HepG2 (cell line): ENCODE data around the gene TNXB. TPM values are rescaled to one million over a fixed set of nuclear protein-coding genes. Genes with fewer than 3 reads are reported as not detected.
A peak's percentile ranks its signal among the peaks of the same experiment; 100 is the strongest.

Source experiments
- ATF1 ChIP-seq: IDR thresholded peaks from 2 replicates; pipeline ENCODE4 v1.6.1; 2016; ENCODE audit warnings: mild to moderate bottlenecking, control low read depth
- ATF4 ChIP-seq, 2 experiments: fragments of 450-650 bp in 1 of 2; sonication (generic) in 1 of 2; formaldehyde crosslinking; IDR thresholded peaks; 2 replicates each; pipeline versions ENCODE4 v1.5.0 to v1.8.0; 2020 to 2022; ENCODE audit warnings: mild to moderate bottlenecking in 1 of 2, missing genetic modification reagents in 1 of 2
- CHD4 ChIP-seq: fragments of 200-600 bp; sonication (generic); IDR thresholded peaks from 2 replicates; pipeline ENCODE4 v1.7.0; 2017; ENCODE audit warnings: mild to moderate bottlenecking, low read length, borderline replicate concordance
- EED ChIP-seq: sonication (generic); formaldehyde crosslinking; IDR thresholded peaks from 2 replicates; pipeline ENCODE4 v1.5.0; 2020; ENCODE audit warnings: mild to moderate bottlenecking, missing genetic modification reagents
- FOXJ3 ChIP-seq: sonication (generic); formaldehyde crosslinking; IDR thresholded peaks from 2 replicates; pipeline ENCODE4 v1.4.0; 2020; ENCODE audit warnings: missing genetic modification reagents, mild to moderate bottlenecking, borderline replicate concordance
- HMGXB4 ChIP-seq, 2 experiments: sonication (generic) in 1 of 2; formaldehyde crosslinking in 1 of 2; IDR thresholded peaks; 2 replicates each; pipeline versions ENCODE4 v1.4.0 to v1.6.1; 2018 to 2020; ENCODE audit warnings: missing genetic modification reagents in 2 of 2, borderline replicate concordance in 1 of 2, low read depth in 1 of 2, mild to moderate bottlenecking in 1 of 2, missing biosample characterization in 1 of 2
- HNRNPUL1 ChIP-seq: fragments of 200-400 bp; formaldehyde crosslinking; IDR thresholded peaks from 2 replicates; pipeline ENCODE4 v1.6.1; 2017; ENCODE audit warnings: low read depth, mild to moderate bottlenecking, low read length, moderate library complexity
- MAFK ChIP-seq, 2 experiments: IDR thresholded peaks in 1 of 2; conservative IDR thresholded peaks in 1 of 2; 2 replicates each; pipeline ENCODE4 v1.6.1; 2011; ENCODE audit warnings: improper control_type of control experiment in 2 of 2, low read length in 2 of 2
- MEF2D ChIP-seq: sonication (generic); formaldehyde crosslinking; IDR thresholded peaks from 2 replicates; pipeline ENCODE4 v1.5.1; 2020; ENCODE audit warnings: mild to moderate bottlenecking, missing genetic modification reagents
- MXD4 ChIP-seq: IDR thresholded peaks from 2 replicates; pipeline ENCODE4 v1.6.1; 2016; ENCODE audit warnings: mild to moderate bottlenecking, missing biosample characterization, missing genetic modification reagents
- RNF219 ChIP-seq: sonication (generic); formaldehyde crosslinking; IDR thresholded peaks from 2 replicates; pipeline ENCODE4 v1.5.0; 2020; ENCODE audit warnings: mild to moderate bottlenecking, missing genetic modification reagents
- SSRP1 ChIP-seq: IDR thresholded peaks from 2 replicates; pipeline ENCODE4 v1.6.1; 2016; ENCODE audit warnings: control low read depth
- STAG1 ChIP-seq: sonication (generic); formaldehyde crosslinking; IDR thresholded peaks from 2 replicates; pipeline ENCODE4 v1.4.0; 2020; ENCODE audit warnings: missing genetic modification reagents
- TAF1 ChIP-seq: sonication (generic); formaldehyde crosslinking; IDR thresholded peaks from 2 replicates; pipeline ENCODE4 v1.4.0; 2020; ENCODE audit warnings: missing genetic modification reagents
- TBP ChIP-seq: sonication (generic); formaldehyde crosslinking; IDR thresholded peaks from 2 replicates; pipeline ENCODE4 v1.5.0; 2020; ENCODE audit warnings: missing genetic modification reagents
- TFDP1 ChIP-seq: IDR thresholded peaks from 2 replicates; pipeline ENCODE4 v1.6.1; 2016; ENCODE audit warnings: missing compliant biosample characterization, missing genetic modification reagents, borderline replicate concordance
- TGIF2 ChIP-seq: IDR thresholded peaks from 2 replicates; pipeline ENCODE4 v1.6.1; 2016; ENCODE audit warnings: control low read depth, missing compliant biosample characterization
- ZMYM3 ChIP-seq: sonication (generic); formaldehyde crosslinking; IDR thresholded peaks from 2 replicates; pipeline ENCODE4 v1.5.1; 2020; ENCODE audit warnings: mild to moderate bottlenecking, missing genetic modification reagents
- ZNF567 ChIP-seq: sonication (generic); formaldehyde crosslinking; IDR thresholded peaks from 2 replicates; pipeline ENCODE4 v1.8.1; 2023; ENCODE audit warnings: mild to moderate bottlenecking, missing genetic modification reagents, borderline replicate concordance
- ZNF766 ChIP-seq: sonication (generic); formaldehyde crosslinking; IDR thresholded peaks from 2 replicates; pipeline ENCODE4 v1.5.0; 2020; ENCODE audit warnings: missing genetic modification reagents, borderline replicate concordance
- ZNF772 ChIP-seq: sonication (generic); formaldehyde crosslinking; IDR thresholded peaks from 2 replicates; pipeline ENCODE4 v1.5.0; 2020; ENCODE audit warnings: mild to moderate bottlenecking, missing genetic modification reagents
- polyA plus RNA-seq, 8 experiments: library from polyadenylated mRNA; depleted of rRNA in 3 of 8; stranded (reverse) in 7 of 8; unstranded in 1 of 8; fragments of >200 nt; fragmentation: Illumina TruSeq in 4 of 8; extraction: Trizol in 4 of 8; gene quantifications; 2 replicates each; pipeline versions ENCODE4 v1.2.1 to v1.2.3, GENCODE V29; 2011 to 2016; ENCODE audit warnings: low read depth in 4 of 8, missing spikeins in 1 of 8, mixed read lengths in 1 of 8; ENCODE audit not compliant: insufficient read depth in 1 of 8
- total RNA-seq, 5 experiments: library from RNA; depleted of rRNA; stranded (reverse); fragments of >200 nt; fragmentation: Illumina TruSeq; extraction: Trizol; gene quantifications; 2 replicates each; pipeline ENCODE4 v1.2.3, GENCODE V29; 2016; ENCODE audit warnings: low read depth in 1 of 5

The TNXB gene
- total and polyA plus RNA-seq, 2 of the 13 experiments (the other 11 are each of a cell fraction or from before 2014, with no cell fraction given), result 1.6 to 2.7 TPM

GRCh38 chr6:32127717-32128592 lies 18.8 kb upstream of the TNXB start, which contains the start of gene ATF6B (continued):
- TF ChIP-seq ATF4 (CRISPR knock-in tag; IDR thresholded peaks at IDR 0.05) (peak in 1 of 2 experiments; percentile 40; a peak in 1 of 4 replicates), MXD4 (0 out of 2 replicates have a peak, but pooled peaks have one; percentile 24), ATF1 (CRISPR knock-in tag) (peak; percentile 89), MAFK (conservative IDR thresholded peaks at IDR 0.05 in 1 of 2, IDR thresholded peaks at IDR 0.05 in 1 of 2; ENCODE audit: low read length in 2 of 2) (peak; percentile 65 to 83; a peak in 3 of 4 replicates), HNRNPUL1 (no peak), EED (peak; percentile 90; the same call in 1 of the 2 replicates), ZMYM3 (peak; percentile 58; the same call in 1 of the 2 replicates), ZNF766 (CRISPR knock-in tag) (0 out of 2 replicates have a peak, but pooled peaks have one; percentile 5), RNF219 (no peak), TBP (CRISPR knock-in tag) (no peak), TFDP1 (CRISPR knock-in tag) (0 out of 2 replicates have a peak, but pooled peaks have one; percentile 32), ZNF567 (0 out of 2 replicates have a peak, but pooled peaks have one; percentile 60), FOXJ3 (CRISPR knock-in tag) (no peak), TGIF2 (CRISPR knock-in tag) (peak; percentile 30; the same call in 1 of the 2 replicates), SSRP1 (0 out of 2 replicates have a peak, but pooled peaks have one; percentile 41), CHD4 (no peak), STAG1 (CRISPR knock-in tag) (no peak), HMGXB4 (CRISPR knock-in tag; IDR thresholded peaks at IDR 0.05; ENCODE audit: borderline replicate concordance in 1 of 2, low read depth in 1 of 2) (peak; percentile 43 to 72; a peak in 3 of 4 replicates), ZNF772 (CRISPR knock-in tag) (0 out of 2 replicates have a peak, but pooled peaks have one; percentile 48), TAF1 (peak; percentile 87), MEF2D (peak; percentile 78; the same call in 1 of the 2 replicates)
